DOHH2 (cell line): ENCODE measurements around the gene LSP1.

Experiments used
- H3F3A ChIP-seq: fragments of 200-600 bp; sonication (generic), shearing (Covaris generic); 2 replicates; pipeline ENCODE4 v1.6.0; 2016; ENCODE audit warnings: antibody characterized with exemption, mild to moderate bottlenecking; ENCODE audit not compliant: control insufficient read depth, insufficient read depth
- H3K27ac ChIP-seq: fragments of 200-600 bp; sonication (generic); 2 replicates; pipeline ENCODE4 v1.5.1; 2014; ENCODE audit warnings: low read depth, mild to moderate bottlenecking, low read length, moderate library complexity
- H3K27me3 ChIP-seq: fragments of 200-600 bp; sonication (generic); 2 replicates; pipeline ENCODE4 v1.6.1; 2014; ENCODE audit warnings: mild to moderate bottlenecking, low read length, mixed read lengths; ENCODE audit not compliant: control insufficient read depth
- H3K36me3 ChIP-seq: fragments of 200-600 bp; sonication (generic); 2 replicates; pipeline ENCODE4 v1.6.1; 2014; ENCODE audit warnings: mild to moderate bottlenecking, low read length, moderate library complexity, mixed read lengths; ENCODE audit not compliant: control insufficient read depth
- H3K4me1 ChIP-seq: fragments of 200-600 bp; sonication (generic); 2 replicates; pipeline ENCODE4 v1.6.1; 2014; ENCODE audit warnings: mild to moderate bottlenecking, low read length, mixed read lengths; ENCODE audit not compliant: control insufficient read depth
- H3K4me2 ChIP-seq: fragments of 200-600 bp; sonication (generic); 2 replicates; pipeline ENCODE4 v1.6.0; 2014; ENCODE audit warnings: mild to moderate bottlenecking, low read length, moderate library complexity
- H3K4me3 ChIP-seq: fragments of 200-600 bp; sonication (generic); 2 replicates; pipeline ENCODE4 v1.5.1; 2014; ENCODE audit warnings: mild to moderate bottlenecking, low read length, mixed read lengths
- H3K79me2 ChIP-seq: fragments of 200-600 bp; sonication (generic); 2 replicates; pipeline ENCODE4 v1.6.1; 2014; ENCODE audit warnings: mild to moderate bottlenecking, low read length, mixed read lengths; ENCODE audit not compliant: control insufficient read depth
- H3K9me2 ChIP-seq: fragments of 200-600 bp; sonication (generic); replicated peaks from 2 replicates; pipeline ENCODE4 v1.6.1; 2014; ENCODE audit warnings: mild to moderate bottlenecking, low read length, mixed read lengths; ENCODE audit not compliant: control insufficient read depth
- H3K9me3 ChIP-seq: fragments of 200-600 bp; sonication (generic); 2 replicates; pipeline ENCODE4 v1.6.1; 2014; ENCODE audit warnings: antibody characterized with exemption, low read length, mixed read lengths; ENCODE audit not compliant: control insufficient read depth, insufficient read depth
- H4K20me1 ChIP-seq: fragments of 200-600 bp; sonication (generic); 2 replicates; pipeline ENCODE4 v1.6.0; 2014; ENCODE audit warnings: low read depth, mild to moderate bottlenecking, antibody characterized with exemption, low read length, moderate library complexity; ENCODE audit not compliant: control insufficient read depth, insufficient read depth
- EZH2phosphoT487 ChIP-seq: fragments of 200-600 bp; sonication (generic); IDR thresholded peaks from 2 replicates; pipeline ENCODE4 v1.6.1; 2017; ENCODE audit warnings: borderline replicate concordance, mild to moderate bottlenecking, antibody characterized with exemption, low read length, moderate library complexity, mixed read lengths
- TF ChIP-seq, protein P1 (sequence below): fragments of 200-600 bp; sonication (generic); IDR thresholded peaks from one replicate; pipeline ENCODE4 v1.5.1; 2014; ENCODE audit warnings: antibody characterized with exemption, mild to moderate bottlenecking, low read depth, low read length; ENCODE audit not compliant: poor library complexity, severe bottlenecking

Gene LSP1

GRCh38 chr11:1840780-1841480 is 12.0 kb upstream of the LSP1 start:
- peaks cover 50% of the 10 kb centered on the region for H3K4me1 ChIP-seq
- 0 out of 2 replicates have a peak, but pooled peaks cover 2% of the 10 kb centered on the region for H3F3A ChIP-seq
- no peak overlapping the region for H3K4me2 ChIP-seq
- H3K79me2 ChIP-seq: no peaks in the 10 kb centered on the region
- H3K27me3 ChIP-seq: peaks cover 9% of the 10 kb centered on the region; the same call in 1 of the 2 replicates
- H3K9me3 ChIP-seq: no peaks in the 10 kb centered on the region
- H3K9me2 ChIP-seq: no peaks in the 10 kb centered on the region
- no peak overlapping the region for H3K27ac ChIP-seq
- no peaks in the 10 kb centered on the region for H3K36me3 ChIP-seq
- TF ChIP-seq, protein P1, sequence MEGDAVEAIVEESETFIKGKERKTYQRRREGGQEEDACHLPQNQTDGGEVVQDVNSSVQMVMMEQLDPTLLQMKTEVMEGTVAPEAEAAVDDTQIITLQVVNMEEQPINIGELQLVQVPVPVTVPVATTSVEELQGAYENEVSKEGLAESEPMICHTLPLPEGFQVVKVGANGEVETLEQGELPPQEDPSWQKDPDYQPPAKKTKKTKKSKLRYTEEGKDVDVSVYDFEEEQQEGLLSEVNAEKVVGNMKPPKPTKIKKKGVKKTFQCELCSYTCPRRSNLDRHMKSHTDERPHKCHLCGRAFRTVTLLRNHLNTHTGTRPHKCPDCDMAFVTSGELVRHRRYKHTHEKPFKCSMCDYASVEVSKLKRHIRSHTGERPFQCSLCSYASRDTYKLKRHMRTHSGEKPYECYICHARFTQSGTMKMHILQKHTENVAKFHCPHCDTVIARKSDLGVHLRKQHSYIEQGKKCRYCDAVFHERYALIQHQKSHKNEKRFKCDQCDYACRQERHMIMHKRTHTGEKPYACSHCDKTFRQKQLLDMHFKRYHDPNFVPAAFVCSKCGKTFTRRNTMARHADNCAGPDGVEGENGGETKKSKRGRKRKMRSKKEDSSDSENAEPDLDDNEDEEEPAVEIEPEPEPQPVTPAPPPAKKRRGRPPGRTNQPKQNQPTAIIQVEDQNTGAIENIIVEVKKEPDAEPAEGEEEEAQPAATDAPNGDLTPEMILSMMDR: no peak
- TF ChIP-seq EZH2phosphoT487: no peak
- no peak overlapping the region for H3K4me3 ChIP-seq
- H4K20me1 ChIP-seq: no peaks in the 10 kb centered on the region

- TF ChIP-seq EZH2phosphoT487: no peak
- TF ChIP-seq, protein P1: no peak
- no peak overlapping the region for H3K27ac ChIP-seq
- peaks cover 50% of the 10 kb centered on the region for H3K4me1 ChIP-seq
These were observed 11.3 kb upstream of the LSP1 start for GRCh38 chr11:1841511-1842148.

GRCh38 chr11:1842149-1843097 is 10.5 kb upstream of the LSP1 start:
- Histone ChIP-seq H3F3A (0 out of 2 replicates have a peak, but pooled peaks cover 2% of the 10 kb centered on the region), H3K36me3 (no peaks in the 10 kb centered on the region), H3K27me3 (peaks cover 9% of the 10 kb centered on the region; the same call in 1 of the 2 replicates), H3K4me2 (no peak overlapping the region), H3K27ac (no peak overlapping the region), H3K9me2 (no peaks in the 10 kb centered on the region), H3K9me3 (no peaks in the 10 kb centered on the region), H3K4me3 (no peak overlapping the region), H4K20me1 (no peaks in the 10 kb centered on the region), H3K4me1 (peaks cover 50% of the 10 kb centered on the region), H3K79me2 (no peaks in the 10 kb centered on the region)
- TF ChIP-seq, protein P1: no peak
- no peak for TF ChIP-seq EZH2phosphoT487

More at GRCh38 chr11:1841511-1842148, 11.3 kb upstream of the LSP1 start:
- Histone ChIP-seq H3K9me2 (no peaks in the 10 kb centered on the region), H4K20me1 (no peaks in the 10 kb centered on the region), H3K36me3 (no peaks in the 10 kb centered on the region), H3F3A (0 out of 2 replicates have a peak, but pooled peaks cover 2% of the 10 kb centered on the region), H3K27me3 (peaks cover 9% of the 10 kb centered on the region; the same call in 1 of the 2 replicates), H3K9me3 (no peaks in the 10 kb centered on the region), H3K4me3 (no peak overlapping the region), H3K79me2 (no peaks in the 10 kb centered on the region), H3K4me2 (no peak overlapping the region)
